ENCODE measurements around the gene DAZL.

DAZL gene

DNA sequence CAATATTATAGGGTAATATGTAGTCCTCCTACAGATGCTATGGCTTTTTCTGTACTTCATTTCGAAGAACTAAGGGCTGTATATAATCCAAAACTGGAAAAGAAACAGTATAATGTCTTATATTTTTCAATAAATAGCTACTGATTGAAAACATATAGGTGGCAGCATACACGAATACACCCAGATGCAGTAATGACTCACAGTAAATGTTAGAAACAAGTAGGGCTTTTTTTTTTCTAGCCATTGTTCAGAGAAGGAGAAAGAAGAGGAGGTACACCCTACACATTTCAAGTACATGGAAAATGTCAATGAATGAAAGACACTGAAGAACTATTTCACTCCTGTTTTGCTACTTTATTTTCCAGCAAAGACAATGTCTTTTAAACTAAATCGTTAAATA lies 9.4 kb downstream of the DAZL start:
- no peak for DNase-seq (ENCODE audit: low read depth)

DNA sequence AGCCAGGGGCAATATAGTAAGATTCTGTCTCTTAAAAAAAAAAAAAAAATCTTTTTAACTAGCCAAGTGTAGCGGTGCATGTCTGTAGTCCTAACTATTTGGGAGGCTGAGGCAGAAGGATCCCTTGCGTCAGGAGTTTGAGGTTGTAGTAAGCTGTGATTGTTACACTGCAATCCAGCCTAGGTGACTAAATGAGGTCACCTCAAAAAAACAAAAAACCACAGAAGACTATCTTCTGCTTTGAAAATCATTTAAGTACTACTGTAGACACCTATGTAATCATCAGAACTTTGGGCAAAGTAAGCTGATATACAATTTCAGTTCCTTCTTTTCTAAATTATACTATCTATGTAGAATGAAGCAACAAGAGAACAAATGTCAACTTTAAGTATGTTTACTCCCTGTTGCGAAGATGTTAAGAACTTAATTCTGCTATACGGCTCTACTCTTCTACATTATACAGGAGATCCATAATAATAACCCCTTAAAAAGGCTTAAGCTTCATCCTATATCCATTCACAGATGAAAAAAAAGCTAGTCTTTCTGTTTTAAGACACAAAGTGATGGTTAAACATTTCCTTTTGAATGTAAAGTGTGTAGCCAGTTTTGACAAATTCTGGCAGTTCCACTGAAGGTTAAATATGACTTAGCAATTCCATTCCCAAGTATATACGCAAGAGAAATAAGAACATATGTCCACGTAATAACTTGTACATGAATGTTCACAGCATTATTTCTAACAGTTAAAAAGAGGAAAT lies 15.2 kb downstream of the DAZL start:
- no peak for DNase-seq (ENCODE audit: low read depth)

GRCh38 chr3:16589120-16589519 lies 16.1 kb downstream of the DAZL start:
- no peak for DNase-seq (ENCODE audit: low read depth)

- DNase-seq (ENCODE audit: low read depth), result no peak
These were observed 17.6 kb downstream of the DAZL start for GRCh38 chr3:16587681-16588060.

GRCh38 chr3:16587047-16587680 lies 18.1 kb downstream of the DAZL start:
- no peak for DNase-seq (ENCODE audit: low read depth)

- DNase-seq (ENCODE audit: low read depth), result no peak
These were observed 20.3 kb downstream of the DAZL start for GRCh38 chr3:16584880-16585279.

DNA sequence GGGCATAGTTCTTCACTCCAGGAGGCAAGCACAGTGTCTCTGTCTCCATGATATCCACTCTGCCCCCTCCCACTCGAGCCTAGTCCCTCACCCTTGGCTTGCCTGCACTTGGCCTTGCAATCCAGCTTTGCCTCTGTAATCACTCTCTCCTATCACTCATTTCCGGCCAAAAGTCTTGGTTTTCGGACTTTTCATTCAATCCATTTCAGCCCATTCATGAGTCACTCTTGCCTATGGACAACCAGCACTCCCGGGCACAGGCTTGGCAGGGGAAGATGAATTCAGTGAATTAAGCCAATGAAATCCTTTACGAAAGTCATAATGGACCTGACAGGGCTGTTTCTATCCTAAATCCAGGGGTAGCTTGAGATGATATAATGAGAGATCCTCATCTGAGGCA lies 21.7 kb downstream of the DAZL start:
- no peak for DNase-seq (ENCODE audit: low read depth)

- no peak for DNase-seq (ENCODE audit: low read depth)
These were observed 35.1 kb downstream of the DAZL start for GRCh38 chr3:16570113-16570512.

- DNase-seq (ENCODE audit: low read depth), result no peak
These were observed 36.7 kb downstream of the DAZL start for GRCh38 chr3:16568532-16568931.

GRCh38 chr3:16568115-16568514 lies 37.1 kb downstream of the DAZL start:
- no peak for DNase-seq (ENCODE audit: low read depth)

- no peak for DNase-seq (ENCODE audit: low read depth)
These were observed 45.4 kb downstream of the DAZL start for GRCh38 chr3:16559653-16560365.

DNA sequence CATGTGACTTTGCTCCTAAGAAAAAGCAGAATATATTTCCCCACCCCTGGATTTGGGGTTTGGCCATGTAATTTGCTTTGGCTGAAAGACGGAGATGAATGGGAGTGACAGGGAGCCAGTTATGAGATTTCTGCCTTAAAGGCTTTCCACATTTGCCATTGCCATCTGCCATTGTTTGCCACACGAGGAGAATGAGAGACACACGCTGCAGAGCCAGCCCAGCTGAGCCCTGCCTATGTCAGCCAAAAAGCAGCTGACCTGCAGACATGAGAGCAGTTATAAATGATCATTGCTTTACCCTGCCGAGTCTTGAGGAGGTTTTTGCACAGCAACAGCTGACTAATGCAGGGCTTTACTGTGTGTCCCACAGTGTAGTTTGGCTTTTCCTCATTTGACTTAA lies 51.1 kb downstream of the DAZL start:
- no peak for DNase-seq (ENCODE audit: low read depth)

DNA sequence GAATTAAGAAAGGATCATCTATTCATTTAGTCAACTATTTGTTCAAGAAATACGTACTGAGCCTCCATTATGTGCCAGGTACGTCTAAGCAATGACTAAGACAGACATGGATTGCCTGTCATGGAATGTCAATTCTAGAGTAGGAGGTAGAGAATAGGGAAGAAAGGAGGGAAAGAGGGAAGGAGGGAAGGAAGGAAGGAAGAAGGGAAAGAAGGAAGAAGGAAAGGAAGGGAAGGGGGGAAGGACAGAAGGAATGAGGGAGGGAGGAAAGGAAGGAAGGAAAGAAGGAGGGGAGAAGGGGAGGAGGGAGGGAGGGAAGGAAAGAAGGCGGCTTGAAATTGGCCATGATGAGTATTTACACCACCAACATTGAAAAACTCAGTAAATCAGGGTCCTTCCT lies 52.5 kb downstream of the DAZL start:
- DNase-seq (ENCODE audit: low read depth), result no peak

GRCh38 chr3:16551342-16551976 lies 53.8 kb downstream of the DAZL start:
- DNase-seq (ENCODE audit: low read depth), result no peak

DNA sequence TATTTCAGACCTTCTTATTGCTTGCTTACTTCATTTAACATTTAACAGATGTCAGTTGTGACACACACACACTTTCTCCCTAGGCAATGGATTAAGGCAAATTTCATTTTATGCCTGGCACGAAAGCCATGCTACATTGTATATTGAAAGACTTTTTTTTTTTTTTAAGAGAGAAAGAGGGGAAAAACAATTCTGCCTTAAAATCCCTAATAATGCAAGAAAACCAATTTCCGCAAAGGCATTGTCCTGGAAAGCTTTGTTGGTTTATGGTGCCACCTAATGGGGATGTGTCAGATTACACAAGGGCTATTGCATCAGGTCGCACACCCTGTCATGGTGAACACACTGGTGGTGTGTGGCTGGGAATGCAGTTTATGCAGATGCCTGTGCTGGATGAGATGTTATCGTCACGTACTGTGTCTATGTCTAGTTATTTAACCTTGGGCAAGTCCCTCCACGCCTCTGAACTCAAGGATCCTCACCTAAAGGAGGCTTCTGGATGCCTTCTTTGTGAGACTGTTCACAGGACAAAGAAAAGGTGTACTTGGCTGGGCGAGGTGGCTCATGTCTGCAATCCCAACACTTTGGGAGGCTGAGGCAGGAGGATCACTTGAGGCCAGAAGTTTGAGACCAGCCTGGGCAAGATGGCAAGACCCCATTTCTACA lies 54.4 kb downstream of the DAZL start:
- peak; percentile 58 for DNase-seq (ENCODE audit: low read depth)

GRCh38 chr3:16550305-16550675 lies 54.9 kb downstream of the DAZL start:
- DNase-seq (ENCODE audit: low read depth), result no peak

- DNase-seq (ENCODE audit: low read depth), result no peak
These were observed 56.5 kb downstream of the DAZL start for GRCh38 chr3:16548721-16549120.

DNA sequence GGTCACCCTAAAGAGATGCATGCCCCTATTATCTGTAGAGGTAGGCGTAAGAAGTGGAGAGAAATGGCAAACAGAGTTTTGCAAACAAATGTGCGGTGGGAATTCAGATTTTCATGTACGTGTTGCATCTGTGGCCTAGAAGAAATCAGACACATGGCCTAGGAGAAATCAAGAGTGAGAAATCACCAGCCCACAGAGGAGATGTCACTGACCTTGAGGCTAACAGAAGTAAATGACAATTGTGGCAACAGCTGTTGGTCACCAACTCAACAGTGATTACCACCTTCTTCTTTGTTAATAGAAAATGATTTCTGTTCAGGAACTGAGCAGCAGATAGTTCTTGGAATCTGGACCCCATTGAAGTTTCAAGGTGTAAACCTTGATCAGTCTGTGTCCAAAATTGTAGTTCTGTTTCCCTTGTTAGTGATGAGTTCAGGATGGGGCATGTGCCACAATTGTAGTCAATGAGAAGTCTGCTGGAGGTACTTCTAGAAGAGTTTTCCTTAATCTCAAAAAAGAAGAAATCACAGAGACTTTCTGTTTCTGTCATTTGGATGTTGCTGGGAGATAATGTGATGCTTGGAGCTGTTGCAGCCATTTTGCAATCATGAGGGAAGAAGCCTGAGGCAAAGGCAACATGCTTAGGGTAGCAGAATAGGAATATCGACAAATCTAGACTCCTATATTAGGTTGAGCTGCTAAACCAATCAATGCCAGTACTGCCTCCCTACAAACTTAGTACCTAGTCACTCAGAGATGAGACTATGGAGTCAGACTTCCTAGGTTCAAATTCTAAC lies 57.5 kb downstream of the DAZL start:
- no peak for DNase-seq (ENCODE audit: low read depth)

DNA sequence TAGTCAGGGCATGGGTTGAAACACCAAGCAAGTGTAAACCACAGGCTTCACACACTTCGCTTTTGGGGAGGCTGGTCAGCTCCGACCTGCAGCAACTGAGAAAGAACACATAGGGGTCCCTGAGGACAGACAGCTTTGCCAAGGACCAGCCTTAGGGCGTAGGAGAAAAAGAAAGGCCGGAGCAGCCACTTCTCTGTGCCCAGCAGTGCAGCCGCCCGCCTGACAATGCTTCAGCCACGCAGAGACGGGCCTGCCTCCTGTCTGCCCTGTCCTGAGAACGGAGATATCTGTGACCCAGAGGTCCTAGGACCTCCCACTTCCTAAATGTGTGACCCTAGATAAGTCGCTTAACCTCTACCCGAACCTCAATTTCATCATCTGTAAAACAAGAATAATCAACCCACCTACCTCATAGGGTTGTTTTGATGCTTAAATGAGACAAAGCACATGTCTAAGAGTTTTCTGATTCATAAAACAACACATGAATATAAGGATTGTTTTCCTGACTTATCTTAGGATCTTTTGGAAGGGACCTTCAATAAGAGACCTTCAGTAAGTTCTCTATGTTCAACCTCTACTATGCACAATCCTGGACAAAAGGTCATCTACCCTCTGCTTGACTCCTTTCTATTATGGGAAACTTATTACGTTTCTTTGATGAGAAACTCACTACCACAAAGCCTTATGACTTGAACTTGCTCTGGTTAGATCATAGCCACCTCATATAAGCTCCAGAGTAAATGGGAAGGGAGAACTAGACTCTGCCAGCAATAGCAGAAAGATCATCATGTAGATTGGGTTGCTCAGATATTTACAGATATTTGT lies 58.8 kb downstream of the DAZL start:
- DNase-seq (ENCODE audit: low read depth), result no peak

DNA sequence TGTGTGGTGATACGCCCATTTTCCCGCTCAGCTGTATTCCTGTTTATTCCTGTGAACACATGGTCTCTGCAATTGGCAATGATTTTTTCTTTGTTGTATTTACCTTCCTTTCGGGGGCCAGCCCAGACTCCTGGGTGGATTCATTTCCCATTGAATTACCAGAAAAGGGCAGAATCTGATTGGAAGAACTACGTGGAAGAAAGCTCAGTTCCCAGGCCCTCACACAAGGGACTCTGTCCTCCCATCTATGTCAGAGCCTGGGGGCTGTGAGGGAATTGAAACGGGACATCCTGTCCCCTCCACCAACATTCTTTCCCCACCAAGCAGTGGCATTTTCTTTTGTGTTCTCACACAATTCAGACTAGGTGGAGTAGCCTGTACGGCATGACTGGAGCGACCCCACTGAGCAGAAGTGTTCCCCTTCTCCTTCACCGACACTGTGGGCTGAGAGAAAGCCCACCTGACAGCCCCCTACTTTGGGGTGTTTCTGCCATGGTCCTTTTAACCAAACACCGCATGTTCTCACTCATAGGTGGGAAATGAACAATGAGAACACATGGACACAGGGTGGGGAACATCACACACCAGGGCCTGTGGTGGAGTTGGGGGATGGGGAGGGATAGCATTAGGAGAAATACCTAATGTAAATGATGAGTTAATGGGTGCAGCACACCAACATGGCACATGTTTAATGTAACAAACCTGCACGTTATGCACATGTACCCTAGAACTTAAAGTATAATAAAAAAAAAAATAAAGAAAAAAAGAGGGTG lies 59.6 kb downstream of the DAZL start:
- DNase-seq (ENCODE audit: low read depth), result no peak

Measured in activated gamma-delta T cell treated with anti-CD3 and anti-CD28 coated beads, Interleukin-2, amount 50 U/mL, for 16 hours (primary cell).